Measurements from ENCODE around the gene SGIP1. TPM values are rescaled to one million over a fixed set of nuclear protein-coding genes. Genes with fewer than 3 reads are reported as not detected.

Gene SGIP1, protein sequence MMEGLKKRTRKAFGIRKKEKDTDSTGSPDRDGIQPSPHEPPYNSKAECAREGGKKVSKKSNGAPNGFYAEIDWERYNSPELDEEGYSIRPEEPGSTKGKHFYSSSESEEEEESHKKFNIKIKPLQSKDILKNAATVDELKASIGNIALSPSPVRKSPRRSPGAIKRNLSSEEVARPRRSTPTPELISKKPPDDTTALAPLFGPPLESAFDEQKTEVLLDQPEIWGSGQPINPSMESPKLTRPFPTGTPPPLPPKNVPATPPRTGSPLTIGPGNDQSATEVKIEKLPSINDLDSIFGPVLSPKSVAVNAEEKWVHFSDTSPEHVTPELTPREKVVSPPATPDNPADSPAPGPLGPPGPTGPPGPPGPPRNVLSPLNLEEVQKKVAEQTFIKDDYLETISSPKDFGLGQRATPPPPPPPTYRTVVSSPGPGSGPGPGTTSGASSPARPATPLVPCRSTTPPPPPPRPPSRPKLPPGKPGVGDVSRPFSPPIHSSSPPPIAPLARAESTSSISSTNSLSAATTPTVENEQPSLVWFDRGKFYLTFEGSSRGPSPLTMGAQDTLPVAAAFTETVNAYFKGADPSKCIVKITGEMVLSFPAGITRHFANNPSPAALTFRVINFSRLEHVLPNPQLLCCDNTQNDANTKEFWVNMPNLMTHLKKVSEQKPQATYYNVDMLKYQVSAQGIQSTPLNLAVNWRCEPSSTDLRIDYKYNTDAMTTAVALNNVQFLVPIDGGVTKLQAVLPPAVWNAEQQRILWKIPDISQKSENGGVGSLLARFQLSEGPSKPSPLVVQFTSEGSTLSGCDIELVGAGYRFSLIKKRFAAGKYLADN
- 2.1 and 4.0 TPM in 2 replicates for total RNA-seq (2014; rRNA removed; shearing (Covaris generic))
- polyA plus RNA-seq (2016; fragmentation: Nextera tagmentation; extraction: Ambion mirVana) = 7.3 and 7.7 TPM in 2 replicates

DNA sequence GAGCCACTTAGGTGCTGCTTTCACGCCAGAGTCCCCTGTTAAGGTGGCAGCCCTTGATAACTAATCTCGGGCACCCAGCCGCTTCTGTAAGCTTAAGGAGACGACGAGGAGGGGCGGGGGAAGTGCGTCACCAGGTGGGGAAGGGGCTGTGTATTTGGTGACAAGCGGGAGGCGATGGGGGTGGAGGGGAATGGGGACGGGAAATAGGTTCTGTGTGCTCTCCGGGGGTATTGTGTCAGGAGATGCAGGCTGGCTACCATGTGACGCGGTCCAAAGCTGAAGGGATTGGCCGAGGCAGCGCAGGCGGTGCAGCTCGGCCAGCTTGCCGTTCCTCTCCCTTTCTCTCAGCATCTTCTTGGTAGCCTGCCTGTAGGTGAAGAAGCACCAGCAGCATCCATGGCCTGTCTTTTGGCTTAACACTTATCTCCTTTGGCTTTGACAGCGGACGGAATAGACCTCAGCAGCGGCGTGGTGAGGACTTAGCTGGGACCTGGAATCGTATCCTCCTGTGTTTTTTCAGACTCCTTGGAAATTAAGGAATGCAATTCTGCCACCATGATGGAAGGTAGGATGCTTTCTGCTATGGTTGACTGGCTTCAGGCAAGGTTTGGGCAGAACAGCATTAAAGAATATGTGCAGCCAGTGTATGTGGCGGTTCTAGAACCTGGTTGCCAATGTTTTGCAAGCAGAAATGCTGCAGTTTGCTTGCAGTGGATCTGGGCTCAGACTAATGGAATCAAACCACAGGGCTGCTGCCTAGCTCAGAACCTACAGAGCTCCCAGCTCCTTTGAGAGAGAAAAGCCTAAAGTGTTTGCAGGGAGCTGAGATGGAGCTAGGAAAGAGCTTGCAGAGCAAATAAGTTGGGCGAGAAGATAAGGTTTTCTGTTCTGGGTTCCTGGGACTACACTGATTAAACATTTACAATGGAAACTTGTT is at the start of gene SGIP1:
SGIP1 (plus strand) TSS at position 350 of the 937 bp plus-strand sequence; CDS start at position 556, 206 bp downstream.
- Histone ChIP-seq H3K36me3 (ENCODE audit: low read depth) (no peaks in the 10 kb centered on the region), H3K9ac (peak within 1 kb of the TSS; percentile 82)
- WGBS, 2 experiments (ENCODE audit: low coverage in 1 of 2, low lambda C conversion rate in 2 of 2, missing lambda C conversion rate in 2 of 2) = 25 to 26% methylated on average over 24 to 25 of the region's 25 CpGs

DNA sequence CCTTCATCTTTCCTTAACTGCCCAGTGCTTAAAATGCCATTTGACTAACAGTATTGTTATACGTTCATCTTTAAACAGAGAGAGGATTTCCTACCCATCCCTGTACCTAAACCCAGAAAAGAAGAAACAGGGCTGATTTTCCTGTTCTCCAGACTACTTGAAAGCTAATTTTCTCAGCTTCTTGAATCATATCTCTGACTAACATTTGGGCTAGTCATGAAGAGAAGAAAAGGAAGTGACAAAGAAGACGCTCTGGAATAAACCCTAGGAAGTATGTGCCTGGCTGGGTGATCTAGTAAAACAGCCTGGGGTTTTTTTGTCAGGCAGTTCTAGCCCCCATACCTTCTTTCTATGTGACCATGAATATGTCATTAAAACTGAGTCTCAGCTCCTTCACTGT is 44.8 kb upstream of the SGIP1 start:
- in situ Hi-C loops (cut with MboI) = no loop called here
- TF ChIP-seq EZH2 (IDR thresholded peaks at IDR 0.05; ENCODE audit: insufficient read depth, poor library complexity, severe bottlenecking) = no peak
- no peak for TF ChIP-seq EZH2phosphoT487 (IDR thresholded peaks at IDR 0.05; ENCODE audit: insufficient read depth, low read depth)
- peaks cover 64% of the 10 kb centered on the region for H3K4me1 ChIP-seq (ENCODE audit: insufficient read depth)
- H3K79me2 ChIP-seq (ENCODE audit: insufficient read depth) = no peaks in the 10 kb centered on the region
- no peaks in the 10 kb centered on the region for H3K36me3 ChIP-seq (ENCODE audit: low read depth)
- peak overlapping the region; percentile 38 for H3K4me3 ChIP-seq
- 8 to 11% methylated on average over 2 of the region's 2 CpGs for WGBS, 2 experiments (ENCODE audit: low coverage in 1 of 2, low lambda C conversion rate in 2 of 2, missing lambda C conversion rate in 2 of 2)
- peak; percentile 88 for DNase-seq
- peak overlapping the region; percentile 64 for H3K4me2 ChIP-seq (ENCODE audit: unreplicated experiment)
- H3F3A ChIP-seq (ENCODE audit: insufficient read depth) = peaks cover 64% of the 10 kb centered on the region
- H4K20me1 ChIP-seq (ENCODE audit: insufficient read depth) = no peaks in the 10 kb centered on the region
- H3K9ac ChIP-seq = peak overlapping the region; percentile 14
- H3K9me2 ChIP-seq (ENCODE audit: insufficient read depth) = no peaks in the 10 kb centered on the region
- H3K27me3 ChIP-seq (replicated peaks; ENCODE audit: insufficient read depth) = no peaks in the 10 kb centered on the region
- H2AFZ ChIP-seq = peak overlapping the region; percentile 51
- no peaks in the 10 kb centered on the region for H3K9me3 ChIP-seq (ENCODE audit: low read depth)
- H3K27ac ChIP-seq = peak overlapping the region; percentile 75

More for the DNA sequence above, at the start of gene SGIP1:
- Histone ChIP-seq H3K4me1 (ENCODE audit: insufficient read depth) (0 out of 2 replicates have a peak, but pooled peaks cover 3% of the 10 kb centered on the region), H3K79me2 (ENCODE audit: insufficient read depth) (no peaks in the 10 kb centered on the region; the same call in 1 of the 2 replicates), H3K9me2 (ENCODE audit: insufficient read depth) (no peaks in the 10 kb centered on the region), H3F3A (ENCODE audit: insufficient read depth) (no peaks in the 10 kb centered on the region), H3K4me2 (ENCODE audit: unreplicated experiment) (peak within 1 kb of the TSS; percentile 90), H3K27ac (peak within 1 kb of the TSS; percentile 61), H3K4me3 (peak within 1 kb of the TSS; percentile 74), H4K20me1 (ENCODE audit: insufficient read depth) (no peaks in the 10 kb centered on the region), H3K9me3 (ENCODE audit: low read depth) (no peaks in the 10 kb centered on the region), H3K27me3 (replicated peaks; ENCODE audit: insufficient read depth) (no peaks in the 10 kb centered on the region), H2AFZ (peak within 1 kb of the TSS; percentile 90)
- DNase-seq = peak; percentile 83
- TF ChIP-seq EZH2phosphoT487 (IDR thresholded peaks at IDR 0.05; ENCODE audit: insufficient read depth, low read depth) (no peak), EZH2 (IDR thresholded peaks at IDR 0.05; ENCODE audit: insufficient read depth, poor library complexity, severe bottlenecking) (no peak)
- in situ Hi-C loops (cut with MboI) = no loop called here

GRCh38 chr1:66489972-66490601 is 43.9 kb upstream of the SGIP1 start:
- Histone ChIP-seq H3K9me3 (ENCODE audit: low read depth) (no peaks in the 10 kb centered on the region), H3K4me3 (no peak overlapping the region), H3K79me2 (ENCODE audit: insufficient read depth) (no peaks in the 10 kb centered on the region), H3K4me2 (ENCODE audit: unreplicated experiment) (peak overlapping the region; percentile 64), H3K4me1 (ENCODE audit: insufficient read depth) (peaks cover 73% of the 10 kb centered on the region), H3K9me2 (ENCODE audit: insufficient read depth) (no peaks in the 10 kb centered on the region), H3K36me3 (ENCODE audit: low read depth) (no peaks in the 10 kb centered on the region), H3K9ac (peak overlapping the region; percentile 43), H3K27me3 (replicated peaks; ENCODE audit: insufficient read depth) (no peaks in the 10 kb centered on the region), H2AFZ (peak overlapping the region; percentile 36), H3F3A (ENCODE audit: insufficient read depth) (peaks cover 72% of the 10 kb centered on the region), H3K27ac (peak overlapping the region; percentile 75), H4K20me1 (ENCODE audit: insufficient read depth) (no peaks in the 10 kb centered on the region)
- in situ Hi-C loops (cut with MboI) = no loop called here
- peak; percentile 71 for DNase-seq
- 37 to 39% methylated on average over 2 of the region's 2 CpGs for WGBS, 2 experiments (ENCODE audit: low coverage in 1 of 2, low lambda C conversion rate in 2 of 2, missing lambda C conversion rate in 2 of 2)
- TF ChIP-seq EZH2phosphoT487 (IDR thresholded peaks at IDR 0.05; ENCODE audit: insufficient read depth, low read depth) (no peak), EZH2 (IDR thresholded peaks at IDR 0.05; ENCODE audit: insufficient read depth, poor library complexity, severe bottlenecking) (no peak)
